ENCODE results near the gene SLC9A2. TPM values are rescaled to one million over a fixed set of nuclear protein-coding genes. Genes with fewer than 3 reads are reported as not detected.

Gene SLC9A2
- total RNA-seq, 1 experiment from 2014 or later = not detected

GRCh38 chr2:102672107-102672776 lies 52.9 kb downstream of the SLC9A2 start:
- DNase-seq (ENCODE audit: low read depth) = no peak

- no peak for DNase-seq (ENCODE audit: low read depth)
Measured at GRCh38 chr2:102674370-102674769, 55.0 kb downstream of the SLC9A2 start.

- no peak for DNase-seq (ENCODE audit: low read depth)
Measured at GRCh38 chr2:102674836-102675235, 55.5 kb downstream of the SLC9A2 start.

- DNase-seq (ENCODE audit: low read depth) = no peak
Measured at GRCh38 chr2:102677244-102678215, 58.2 kb downstream of the SLC9A2 start.

GRCh38 chr2:102678442-102678841 lies 59.1 kb downstream of the SLC9A2 start:
- DNase-seq (ENCODE audit: low read depth) = no peak

- DNase-seq (ENCODE audit: low read depth) = no peak
Measured at GRCh38 chr2:102686479-102687439, 67.4 kb downstream of the SLC9A2 start.

GRCh38 chr2:102690012-102690411 lies 70.7 kb downstream of the SLC9A2 start:
- DNase-seq (ENCODE audit: low read depth) = no peak

GRCh38 chr2:102696463-102696862 lies 77.1 kb downstream of the SLC9A2 start:
- no peak for DNase-seq (ENCODE audit: low read depth)

GRCh38 chr2:102698369-102699111 lies 79.2 kb downstream of the SLC9A2 start:
- DNase-seq (ENCODE audit: low read depth) = peak; percentile 69

GRCh38 chr2:102703305-102703704 lies 84.0 kb downstream of the SLC9A2 start:
- DNase-seq (ENCODE audit: low read depth) = no peak

GRCh38 chr2:102703748-102704147 lies 84.4 kb downstream of the SLC9A2 start:
- peak; percentile 21 for DNase-seq (ENCODE audit: low read depth)

- no peak for DNase-seq (ENCODE audit: low read depth)
Measured at GRCh38 chr2:102704531-102704930, 85.2 kb downstream of the SLC9A2 start.

GRCh38 chr2:102707796-102708695 lies 88.7 kb downstream of the SLC9A2 start:
- peak; percentile 32 for DNase-seq (ENCODE audit: low read depth)

GRCh38 chr2:102708847-102709559 lies 89.7 kb downstream of the SLC9A2 start:
- peak; percentile 89 for DNase-seq (ENCODE audit: low read depth)

GRCh38 chr2:102717308-102718018 lies 98.1 kb downstream of the SLC9A2 start:
- peak; percentile 32 for DNase-seq (ENCODE audit: low read depth)

GRCh38 chr2:102718387-102719316 lies 99.3 kb downstream of the SLC9A2 start:
- no peak for DNase-seq (ENCODE audit: low read depth)

- no peak for DNase-seq (ENCODE audit: low read depth)
Measured at GRCh38 chr2:102724016-102724490, 104.7 kb downstream of the SLC9A2 start.

All from LHCN-M2 (cell line).